HepG2 (cell line): ENCODE results near the gene RNF182. TPM values are rescaled to one million over a fixed set of nuclear protein-coding genes. Genes with fewer than 3 reads are reported as not detected.

Experiments used
- ATAC-seq: fragments of 200-7000 bp; cut with Tn5 transposase; 3 replicates; pipeline ENCODE4 v1.9.1; 2020; ENCODE audit warnings: mild to moderate bottlenecking, moderate library complexity
- BruUV-seq: library from RNA; stranded (reverse); fragments of 400-500 nt; replicated peaks from 2 replicates; lab custom pipeline; 2021; lab: Mats Ljungman, UMichigan
- CTCF ChIA-PET: fragments of 300-600 bp; formaldehyde crosslinking; extraction: SDS; loops from one replicate; lab custom pipeline; 2021; ENCODE audit warnings: low total read pairs, inconsistent platforms, low intra/inter-chr PET ratio; lab: Yijun Ruan, JAX
- POLR2A ChIA-PET: fragments of 350-600 bp; sonication (Branson Sonifier 250); formaldehyde crosslinking; loops from one replicate; lab custom pipeline; 2020; ENCODE audit warnings: antibody characterized with exemption, inconsistent platforms; lab: Yijun Ruan, JAX
- DNase-seq: peaks from one replicate; pipeline ENCODE4 v3.0.0-alpha.2; 2015; ENCODE audit warnings: low spot score
- FAIRE-seq: peaks from 3 replicates; lab custom pipeline; 2011; peaks lifted over from hg19 to GRCh38; lab: Jason Lieb, UNC
- H2AFZ ChIP-seq: one replicate; pipeline ENCODE4 v1.6.1; 2011; ENCODE audit warnings: low read length, inconsistent platforms
- H3K27ac ChIP-seq: fragments of 300-600 bp; 3 replicates; pipeline ENCODE4 v1.8.0; 2011; ENCODE audit warnings: mixed run types, mild to moderate bottlenecking, mixed read lengths, low read length, inconsistent platforms; ENCODE audit not compliant: insufficient read depth; ENCODE audit errors: extremely low read length
- H3K27me3 ChIP-seq, 2 experiments: fragments of 200-600 bp in 1 of 2; 2 replicates in 1 of 2; 3 replicates in 1 of 2; pipeline versions ENCODE4 v1.6.0 to v1.8.0; 2011; ENCODE audit warnings: low read length in 2 of 2, mild to moderate bottlenecking in 2 of 2, moderate library complexity in 2 of 2, inconsistent platforms in 1 of 2; ENCODE audit not compliant: insufficient read depth in 2 of 2, control insufficient read depth in 1 of 2
- H3K36me3 ChIP-seq, 2 experiments: fragments of 200-600 bp in 1 of 2; replicated peaks in 1 of 2; 2 replicates in 1 of 2; 3 replicates in 1 of 2; pipeline versions ENCODE4 v1.5.1 to v1.8.0; 2011; ENCODE audit warnings: low read length in 2 of 2, inconsistent platforms in 1 of 2; ENCODE audit not compliant: insufficient read depth in 2 of 2, control insufficient read depth in 1 of 2
- H3K4me1 ChIP-seq: 2 replicates; pipeline ENCODE4 v1.5.1; 2012; ENCODE audit warnings: low read length, inconsistent platforms; ENCODE audit not compliant: insufficient read depth
- H3K4me2 ChIP-seq: 2 replicates; pipeline ENCODE4 v1.6.0; 2011; ENCODE audit warnings: low read depth, low read length, inconsistent platforms
- H3K4me3 ChIP-seq, 3 experiments: fragments of 200-600 bp in 1 of 3; sonication (generic), shearing (Covaris generic) in 1 of 3; replicated peaks in 1 of 3; 2 replicates each; pipeline ENCODE4 v1.5.1; 2011 to 2016; ENCODE audit warnings: low read length in 3 of 3, inconsistent platforms in 2 of 3, low read depth in 2 of 3, mild to moderate bottlenecking in 2 of 3, control low read depth in 1 of 3, mixed read lengths in 1 of 3; ENCODE audit not compliant: insufficient read depth in 1 of 3
- H3K79me2 ChIP-seq: one replicate; pipeline ENCODE4 v1.6.1; 2011; ENCODE audit warnings: low read length, inconsistent platforms; ENCODE audit not compliant: insufficient read depth
- H3K9ac ChIP-seq: 2 replicates; pipeline ENCODE4 v1.6.0; 2011; ENCODE audit warnings: mild to moderate bottlenecking, low read depth, low read length, inconsistent platforms; ENCODE audit not compliant: insufficient read depth
- H3K9me3 ChIP-seq: 2 replicates; pipeline ENCODE4 v1.5.1; 2012; ENCODE audit warnings: mild to moderate bottlenecking, low read length
- H4K20me1 ChIP-seq: 2 replicates; pipeline ENCODE4 v1.6.0; 2011; ENCODE audit warnings: inconsistent platforms, mild to moderate bottlenecking, low read length, moderate library complexity; ENCODE audit not compliant: insufficient read depth
- ATF2 ChIP-seq: sonication (generic); formaldehyde crosslinking; IDR thresholded peaks from 2 replicates; pipeline ENCODE4 v1.4.0; 2020; ENCODE audit warnings: missing genetic modification reagents
- CENPX ChIP-seq: sonication (generic); formaldehyde crosslinking; IDR thresholded peaks from 2 replicates; pipeline ENCODE4 v1.9.0; 2021; ENCODE audit warnings: mild to moderate bottlenecking, missing genetic modification reagents, moderate library complexity
- CHD4 ChIP-seq: fragments of 200-600 bp; sonication (generic); IDR thresholded peaks from 2 replicates; pipeline ENCODE4 v1.7.0; 2017; ENCODE audit warnings: mild to moderate bottlenecking, low read length, borderline replicate concordance
- DBP ChIP-seq: sonication (generic); formaldehyde crosslinking; IDR thresholded peaks from 2 replicates; pipeline ENCODE4 v1.4.0; 2020; ENCODE audit warnings: missing genetic modification reagents; ENCODE audit errors: not compliant biosample characterization
- GPN1 ChIP-seq: sonication (generic); formaldehyde crosslinking; IDR thresholded peaks from 2 replicates; pipeline ENCODE4 v1.5.1; 2020; ENCODE audit warnings: missing genetic modification reagents, borderline replicate concordance
- HOXD1 ChIP-seq: sonication (generic); formaldehyde crosslinking; IDR thresholded peaks from 2 replicates; pipeline ENCODE4 v1.5.0; 2020; ENCODE audit warnings: missing genetic modification reagents
- MED1 ChIP-seq: sonication (generic); formaldehyde crosslinking; IDR thresholded peaks from 2 replicates; pipeline ENCODE4 v1.4.0; 2020; ENCODE audit warnings: missing genetic modification reagents
- NFE2L2 ChIP-seq: fragments of 150-350 bp; IDR thresholded peaks from 2 replicates; pipeline ENCODE4 v1.6.1; 2014; ENCODE audit warnings: low read length
- PBX2 ChIP-seq: IDR thresholded peaks from 2 replicates; pipeline ENCODE4 v1.6.1; 2016; ENCODE audit warnings: control low read depth
- PRDM10 ChIP-seq: sonication (generic); formaldehyde crosslinking; IDR thresholded peaks from 2 replicates; pipeline ENCODE4 v1.4.0; 2020; ENCODE audit warnings: low read depth, missing genetic modification reagents
- SCMH1 ChIP-seq: sonication (generic); formaldehyde crosslinking; IDR thresholded peaks from 2 replicates; pipeline ENCODE4 v1.9.0; 2021; ENCODE audit warnings: missing genetic modification reagents, mild to moderate bottlenecking, borderline replicate concordance
- ZFP36L1 ChIP-seq: sonication (generic); formaldehyde crosslinking; IDR thresholded peaks from 2 replicates; pipeline ENCODE4 v1.8.0; 2022; ENCODE audit warnings: mild to moderate bottlenecking, missing genetic modification reagents, moderate library complexity
- ZNF512 ChIP-seq: sonication (generic); formaldehyde crosslinking; IDR thresholded peaks from 2 replicates; pipeline ENCODE4 v1.4.0; 2020; ENCODE audit warnings: mild to moderate bottlenecking, missing genetic modification reagents
- ZNF644 ChIP-seq: IDR thresholded peaks from 2 replicates; pipeline ENCODE4 v1.6.1; 2016; ENCODE audit warnings: low read depth
- WGBS: methylation state at CpG from one replicate; pipeline ENCODE4 v1.1.6; 2017; ENCODE audit warnings: low lambda C conversion rate; 5-methylcytosine and 5-hydroxymethylcytosine counted together
- in situ Hi-C: cut with HindIII; loops from 2 replicates; pipeline ENCODE4 v1.10.0; 2017; ENCODE audit warnings: low pct_unique_long_range_greater_than_20kb; ENCODE audit not compliant: extremely low pct_ligation_motif_present
- intact Hi-C: fragments of 100-400 bp; cut with micrococcal nuclease; formaldehyde crosslinking; loops from one replicate; pipeline ENCODE4 v1.10.0; 2022; ENCODE audit not compliant: unreplicated experiment
- polyA plus RNA-seq, 8 experiments: library from polyadenylated mRNA; depleted of rRNA in 3 of 8; stranded (reverse) in 7 of 8; unstranded in 1 of 8; fragments of >200 nt; fragmentation: Illumina TruSeq in 4 of 8; extraction: Trizol in 4 of 8; gene quantifications; 2 replicates each; pipeline versions ENCODE4 v1.2.1 to v1.2.3, GENCODE V29; 2011 to 2016; ENCODE audit warnings: low read depth in 4 of 8, missing spikeins in 1 of 8, mixed read lengths in 1 of 8; ENCODE audit not compliant: insufficient read depth in 1 of 8
- total RNA-seq, 5 experiments: library from RNA; depleted of rRNA; stranded (reverse); fragments of >200 nt; fragmentation: Illumina TruSeq; extraction: Trizol; gene quantifications; 2 replicates each; pipeline ENCODE4 v1.2.3, GENCODE V29; 2016; ENCODE audit warnings: low read depth in 1 of 5

RNF182 gene
- total and polyA plus RNA-seq, 2 of the 13 experiments (the other 11 are each of a cell fraction or from before 2014, with no cell fraction given) = not detected

- TF ChIP-seq PRDM10 (CRISPR knock-in tag) (no peak), GPN1 (CRISPR knock-in tag) (no peak), HOXD1 (CRISPR knock-in tag) (no peak), CHD4 (no peak), SCMH1 (CRISPR knock-in tag) (no peak), PBX2 (CRISPR knock-in tag) (no peak), ZNF644 (no peak), CENPX (CRISPR knock-in tag) (no peak)
Measured at GRCh38 chr6:14023855-14024254, 99.1 kb downstream of the RNF182 start (continued).

- Histone ChIP-seq H3K27me3 (peaks cover 7 to 40% of the 10 kb centered on the region in 2 experiments; a peak in 3 of 5 replicates), H3K4me3 (no peak overlapping the region), H3K36me3 (no peaks in the 10 kb centered on the region), H3K27ac (no peak overlapping the region), H3K9ac (no peak overlapping the region), H2AFZ (no peak overlapping the region), H3K4me1 (no peaks in the 10 kb centered on the region), H3K9me3 (no peaks in the 10 kb centered on the region), H4K20me1 (no peaks in the 10 kb centered on the region), H3K79me2 (no peaks in the 10 kb centered on the region), H3K4me2 (no peak overlapping the region)
- intact Hi-C loops = no loop called here
- BruUV-seq = no TSS peak
- CTCF ChIA-PET = no interaction called here
- 32% methylated on average over 8 of the region's 8 CpGs for WGBS
- DNase-seq (no peak), ATAC-seq (no peak), FAIRE-seq (no peak)
- POLR2A ChIA-PET = no interaction called here
- in situ Hi-C loops = no loop called here
- TF ChIP-seq DBP (CRISPR knock-in tag) (no peak), ZFP36L1 (CRISPR knock-in tag) (no peak), NFE2L2 (no peak), MED1 (CRISPR knock-in tag) (no peak), ZNF512 (CRISPR knock-in tag) (no peak), ATF2 (CRISPR knock-in tag) (no peak)
Measured at GRCh38 chr6:14025160-14025559, 100.4 kb downstream of the RNF182 start.
